Measurements from ENCODE around the gene UBE2D1. TPM values are rescaled to one million over a fixed set of nuclear protein-coding genes. Genes with fewer than 3 reads are reported as not detected.

The UBE2D1 gene
- total and polyA plus RNA-seq, 9 of the 15 experiments (the other 6 are each of a cell fraction or from before 2014, with no cell fraction given): 4.1 to 24.4 (median 12.3) TPM

- TF ChIP-seq TEAD4 (IDR thresholded peaks at IDR 0.05; ENCODE audit: low read length): no peak
- no peak for TF ChIP-seq TEAD4 (CRISPR knock-in tag; IDR thresholded peaks at IDR 0.05; ENCODE audit: borderline replicate concordance)
- no peak for TF ChIP-seq NONO (IDR thresholded peaks at IDR 0.05; ENCODE audit: low read depth in 2 of 2, low read length in 1 of 2)
- TF ChIP-seq FOXA3 (CRISPR knock-in tag; conservative IDR thresholded peaks at IDR 0.05 in 1 of 2, IDR thresholded peaks at IDR 0.05 in 1 of 2): no peak
- TF ChIP-seq ZNF717 (CRISPR knock-in tag; IDR thresholded peaks at IDR 0.05): no peak
These were observed 30.6 kb upstream of the UBE2D1 start (continued) for GRCh38 chr10:58304099-58304633.

GRCh38 chr10:58305821-58306220, 29.0 kb upstream of the UBE2D1 start:
- intact Hi-C loops (cut with micrococcal nuclease) (no loop called here), in situ Hi-C loops (cut with MboI) (no loop called here)
- no peak overlapping the region for H3K4me3 ChIP-seq
- H3K4me2 ChIP-seq (ENCODE audit: insufficient read depth, low read length): no peak overlapping the region
- no peaks in the 10 kb centered on the region for H4K20me1 ChIP-seq (replicated peaks; ENCODE audit: control insufficient read depth, insufficient read depth, low read length)
- DNase-seq (ENCODE audit: extremely low read depth in 1 of 4, low spot score in 3 of 4) (no peak), FAIRE-seq (no peak), ATAC-seq (no peak)
- H3K79me2 ChIP-seq (ENCODE audit: control insufficient read depth, insufficient read depth, low read length): no peaks in the 10 kb centered on the region
- 3% methylated on average over 4 of the region's 4 CpGs for WGBS (ENCODE audit: insufficient coverage, low coverage, missing lambda C conversion rate)
- H3K27me3 ChIP-seq (ENCODE audit: control insufficient read depth in 2 of 2, insufficient read depth in 2 of 2, low read length in 2 of 2): peaks cover 4 to 8% of the 10 kb centered on the region in 2 experiments; a peak in 4 of 5 replicates
- POLR2A ChIA-PET: interaction anchor here (1.4 kb wide), 1 partner anchor 9 kb away, joined by 3 read pairs; no protein-coding TSS in a partner anchor
- no peak overlapping the region for H2AFZ ChIP-seq (ENCODE audit: low read depth, low read length)
- no peaks in the 10 kb centered on the region for H3K36me3 ChIP-seq (ENCODE audit: control insufficient read depth, insufficient read depth, low read length)
- H3K4me1 ChIP-seq (replicated peaks in 1 of 2; ENCODE audit: control insufficient read depth in 2 of 2, insufficient read depth in 2 of 2, low read length in 2 of 2): no peaks in the 10 kb centered on the region
- TF ChIP-seq MBD2 (IDR thresholded peaks at IDR 0.05; ENCODE audit: borderline replicate concordance, low read depth) (no peak), OTX1 (CRISPR knock-in tag; IDR thresholded peaks at IDR 0.05) (no peak), RFX1 (IDR thresholded peaks at IDR 0.05) (no peak), EGR1 (conservative IDR thresholded peaks at IDR 0.05) (no peak), KLF16 (IDR thresholded peaks at IDR 0.05) (no peak), KDM2B (CRISPR knock-in tag; IDR thresholded peaks at IDR 0.05) (no peak), NCOR1 (IDR thresholded peaks at IDR 0.05) (no peak), HIVEP1 (CRISPR knock-in tag; IDR thresholded peaks at IDR 0.05) (no peak), JUND (IDR thresholded peaks at IDR 0.05; ENCODE audit: borderline replicate concordance, low read depth, low read length) (no peak), JUND (tag; IDR thresholded peaks at IDR 0.05; ENCODE audit: borderline replicate concordance, low read depth, low read length) (no peak), ETS1 (conservative IDR thresholded peaks at IDR 0.05; ENCODE audit: control insufficient read depth, low read depth, low read length) (no peak), ZFP1 (CRISPR knock-in tag; IDR thresholded peaks at IDR 0.05) (no peak), ILK (tag; IDR thresholded peaks at IDR 0.05; ENCODE audit: borderline replicate concordance, low read depth) (no peak), U2AF2 (optimal IDR thresholded peaks at IDR 0.05; ENCODE audit: low read depth, low read length) (no peak), E4F1 (CRISPR knock-in tag; IDR thresholded peaks at IDR 0.05; ENCODE audit: borderline replicate concordance) (no peak)
- no peaks in the 10 kb centered on the region for H3K9me1 ChIP-seq (ENCODE audit: control insufficient read depth, insufficient read depth, low read length)
- CTCF ChIA-PET (ENCODE audit: low intra/inter-chr PET ratio): no interaction called here
- BruUV-seq (replicated peaks): no TSS peak
- no peak overlapping the region for H3K27ac ChIP-seq (ENCODE audit: extremely low read depth, low read depth, low read length)
- H3K9ac ChIP-seq (ENCODE audit: insufficient read depth in 1 of 2, low read depth in 2 of 2, low read length in 2 of 2): no peak overlapping the region
- H3K9me3 ChIP-seq (replicated peaks; ENCODE audit: control insufficient read depth, insufficient read depth, low read depth, low read length): no peaks in the 10 kb centered on the region

Measured in K562 (cell line).